GM19240 (cell line): Measurements from ENCODE around the gene ERCC1.
"Not testable (repeated sequence)": the region's sequence is repeated elsewhere in the genome, so short reads cannot be mapped to it uniquely, and the experiment has no call there.

Experiments
- DNase-seq: peaks from one replicate; pipeline ENCODE4 v3.0.0; 2011; ENCODE audit warnings: low spot score; ENCODE audit not compliant: insufficient read length

ERCC1 gene

GRCh38 chr19:45429896-45430295, 6.2 kb upstream of the ERCC1 start:
- DNase-seq: not testable (repeated sequence)

DNA sequence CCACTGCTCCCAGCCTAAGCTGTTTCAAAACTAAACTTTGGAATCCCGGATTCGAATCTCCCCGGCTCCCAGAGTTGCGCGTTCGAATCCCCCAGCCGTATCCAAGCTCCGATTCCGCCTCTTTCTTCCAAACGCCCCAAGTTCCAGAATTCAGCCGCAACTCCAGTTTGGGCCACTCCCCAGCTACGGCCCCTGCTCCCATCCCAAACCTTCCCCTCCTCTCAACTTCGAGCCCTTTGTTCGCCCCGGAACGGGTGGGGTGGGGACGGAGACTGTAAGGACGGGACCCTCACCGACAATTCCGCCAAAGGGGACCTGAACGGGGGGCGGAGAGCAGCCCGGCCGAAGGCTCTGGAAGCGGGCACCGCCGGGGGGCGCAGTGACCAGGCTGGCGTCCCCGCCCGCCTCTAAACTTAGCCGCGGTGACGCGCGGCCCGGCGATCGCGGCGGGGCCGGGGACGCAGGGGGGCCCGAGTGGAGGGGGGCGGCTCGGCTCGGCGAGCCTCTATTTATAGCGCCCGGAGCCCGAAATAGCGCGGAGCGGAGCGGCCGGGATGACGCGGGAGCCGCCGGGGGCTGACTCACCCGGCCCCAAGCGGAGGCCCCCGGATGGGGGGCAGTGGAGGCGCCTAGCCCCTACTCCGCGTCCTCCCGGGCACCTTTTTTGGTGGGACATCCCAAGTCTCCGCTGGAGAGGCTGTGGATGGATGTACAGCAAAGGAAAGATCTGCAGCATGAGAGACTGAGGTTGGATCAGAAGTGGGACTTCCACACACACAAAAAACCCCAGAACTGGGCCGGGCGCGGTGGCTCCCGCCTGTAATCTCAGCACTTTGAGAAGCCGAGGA, 4.9 kb upstream of the ERCC1 start:
- no peak for DNase-seq

DNA sequence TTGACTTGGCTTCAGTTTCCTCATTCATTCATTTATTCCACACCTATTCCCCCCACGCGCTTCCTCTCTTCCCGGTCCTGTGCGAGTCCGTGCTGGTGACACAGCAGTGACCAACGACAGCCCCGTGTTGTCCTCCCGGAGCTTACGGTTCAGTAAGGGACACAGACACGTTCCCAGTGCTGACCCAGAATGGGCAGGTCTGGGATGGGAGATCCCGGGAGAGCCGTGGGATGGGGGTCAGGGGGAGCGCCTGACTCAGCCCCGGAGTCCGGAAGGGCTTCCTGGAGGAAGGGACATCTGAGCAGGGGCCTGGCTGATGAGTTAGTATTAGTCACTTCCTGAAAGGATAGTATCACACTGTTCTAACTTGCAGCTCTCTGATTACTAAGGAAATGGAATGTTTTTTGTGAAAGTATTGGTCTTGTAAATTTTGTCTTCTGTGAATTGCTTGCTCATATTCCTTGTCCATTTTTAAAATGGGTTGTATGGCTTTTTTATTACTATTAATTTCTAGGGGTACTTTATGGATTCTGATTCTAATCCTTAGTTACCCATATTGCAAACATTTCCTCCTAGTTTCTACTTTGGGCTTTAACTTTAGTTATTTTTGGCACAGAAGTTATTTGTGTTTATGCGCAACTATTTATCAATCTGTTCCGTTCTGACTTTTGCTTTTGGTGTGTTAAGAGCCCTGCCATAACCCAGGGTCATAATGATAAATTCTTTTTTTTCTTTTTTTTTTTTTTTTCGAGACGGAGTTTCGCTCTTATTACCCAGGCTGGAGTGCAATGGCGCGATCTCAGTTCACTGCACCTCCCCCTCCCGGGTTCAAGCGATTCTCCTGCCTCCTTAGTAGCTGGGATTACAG, 708 bp upstream of the ERCC1 start:
- DNase-seq: no peak

GRCh38 chr19:45423033-45423588, 606 bp downstream of the ERCC1 start:
- no peak for DNase-seq

DNA sequence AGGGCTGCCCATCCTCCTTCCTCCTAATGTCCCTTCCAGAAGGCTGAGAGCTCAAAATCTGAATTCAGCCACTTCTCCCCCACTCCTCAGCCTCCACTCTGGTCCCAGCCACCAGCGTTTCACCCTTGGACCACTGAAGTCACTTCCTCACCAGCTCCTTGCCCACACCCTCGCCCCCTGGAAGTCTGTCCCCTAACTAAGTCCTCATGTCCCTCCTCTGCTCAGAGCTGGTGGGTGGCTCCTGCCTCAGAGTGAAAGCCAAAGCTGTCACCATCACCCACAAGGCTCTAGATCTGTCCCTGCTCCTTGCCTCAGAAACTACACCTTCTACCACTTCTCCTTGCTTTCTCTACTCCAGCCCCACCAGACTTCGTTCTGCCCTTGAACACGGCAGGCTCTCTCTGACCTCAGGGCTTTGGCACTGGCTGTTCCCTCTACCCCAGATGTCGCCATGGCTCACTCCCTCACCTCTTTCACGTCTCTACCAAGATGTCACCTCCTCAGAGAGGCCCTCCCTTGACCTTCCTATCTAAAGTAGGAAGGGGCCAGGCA, 1.7 kb downstream of the ERCC1 start:
- no peak for DNase-seq

DNA sequence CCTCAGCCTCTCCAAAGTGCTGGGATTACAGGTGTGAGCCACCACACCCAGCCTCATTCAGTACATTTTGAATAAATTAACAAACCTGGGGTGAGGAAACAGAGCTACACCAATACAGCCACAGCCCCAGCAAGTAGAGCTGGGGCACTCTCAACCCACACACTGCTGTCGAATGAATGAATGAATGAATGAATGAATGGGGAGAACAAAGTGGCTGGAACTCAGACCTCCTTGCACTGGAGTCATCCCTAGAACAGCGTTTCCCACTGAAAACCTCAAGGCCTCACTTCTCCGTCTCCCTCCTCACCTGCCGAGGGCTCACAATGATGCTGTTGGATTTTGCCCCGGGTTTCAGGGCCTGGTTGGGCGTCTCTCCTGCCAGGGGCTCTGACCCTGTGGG, 2.8 kb downstream of the ERCC1 start:
- no peak for DNase-seq

GRCh38 chr19:45420356-45420755, 3.4 kb downstream of the ERCC1 start:
- DNase-seq: no peak

GRCh38 chr19:45419895-45420294, 3.8 kb downstream of the ERCC1 start:
- no peak for DNase-seq

DNA sequence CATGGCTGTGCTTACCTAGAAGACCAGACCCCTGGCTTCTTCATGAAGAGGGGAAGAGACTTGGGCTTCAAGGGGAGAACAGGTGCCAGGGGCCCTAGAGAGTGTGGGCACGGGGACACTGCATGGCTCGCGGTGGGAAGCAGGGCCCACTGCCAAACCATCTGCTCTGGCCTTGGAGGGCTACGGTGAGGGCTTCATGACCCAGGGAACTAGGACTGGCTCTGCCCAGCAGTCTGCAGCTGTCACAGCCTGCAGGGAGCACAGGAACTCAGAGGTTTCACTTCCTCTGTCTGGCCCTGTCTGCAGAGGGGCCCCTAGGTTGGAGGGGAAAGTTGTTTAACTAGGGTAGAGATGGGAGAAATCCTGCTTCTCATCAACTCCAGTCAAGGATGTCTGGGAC, 4.3 kb downstream of the ERCC1 start:
- DNase-seq: peak; percentile 72

DNA sequence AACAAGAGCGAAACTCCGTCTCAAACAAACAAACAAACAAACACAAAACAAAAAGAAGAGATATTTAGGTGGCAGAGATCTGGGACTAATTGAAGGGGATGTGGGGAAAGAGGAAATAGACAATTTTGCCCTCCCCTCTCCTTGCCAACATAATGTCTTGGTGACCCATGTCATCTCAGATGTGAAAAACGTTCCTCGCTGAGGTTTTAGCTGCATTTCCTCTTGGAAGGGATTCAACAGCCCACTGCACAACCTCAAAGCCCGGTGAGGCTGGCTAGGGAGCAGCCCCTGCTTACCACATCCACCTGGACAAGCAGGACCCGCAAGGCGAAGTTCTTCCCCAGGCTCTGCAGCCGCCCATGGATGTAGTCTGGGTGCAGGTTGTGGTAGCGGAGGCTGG, 4.9 kb downstream of the ERCC1 start:
- DNase-seq: no peak

GRCh38 chr19:45417151-45417550, 6.6 kb downstream of the ERCC1 start:
- no peak for DNase-seq

DNA sequence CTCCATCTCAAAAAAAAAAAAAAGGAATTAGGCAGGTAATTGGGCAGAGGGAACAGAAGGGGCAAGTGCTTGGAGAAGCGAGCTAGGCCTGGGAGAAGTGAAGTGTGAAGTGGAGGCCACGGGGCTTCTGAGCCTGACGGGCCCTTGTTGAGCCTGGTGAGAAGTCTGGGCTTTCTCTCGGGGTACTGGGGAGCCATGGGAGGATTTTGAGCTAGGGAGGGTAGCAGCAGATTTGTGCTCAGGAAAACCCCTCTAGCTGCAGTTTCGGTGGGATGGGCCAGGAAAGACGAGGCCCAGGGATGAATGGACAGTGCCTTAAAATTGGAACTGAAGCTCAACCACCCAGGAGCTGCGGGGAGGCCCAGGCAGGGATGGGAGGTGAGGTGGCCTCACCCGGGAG, 9.2 kb downstream of the ERCC1 start:
- no peak for DNase-seq

GRCh38 chr19:45413497-45413896, 10.2 kb downstream of the ERCC1 start:
- DNase-seq: no peak

- not testable (repeated sequence) for DNase-seq
These were observed 13.4 kb downstream of the ERCC1 start for GRCh38 chr19:45410330-45410729.

DNA sequence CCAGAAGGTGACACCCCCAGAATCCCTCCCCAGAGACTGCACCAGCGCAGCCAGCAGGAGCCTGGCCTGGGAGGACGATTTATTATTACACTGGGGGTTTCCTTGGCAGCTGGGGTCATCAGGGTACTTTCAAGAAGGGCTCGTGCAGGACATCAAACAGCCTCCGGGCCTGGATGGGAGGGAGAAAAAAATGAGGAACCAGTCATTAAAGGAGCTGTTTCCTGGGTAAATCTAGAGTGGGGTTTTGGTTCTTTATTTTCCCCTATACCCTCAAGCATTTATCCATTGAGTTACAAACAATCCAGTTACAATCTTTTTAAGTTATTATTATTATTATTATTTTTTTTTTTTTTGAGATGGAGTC, 14.2 kb downstream of the ERCC1 start:
- DNase-seq: no peak

DNA sequence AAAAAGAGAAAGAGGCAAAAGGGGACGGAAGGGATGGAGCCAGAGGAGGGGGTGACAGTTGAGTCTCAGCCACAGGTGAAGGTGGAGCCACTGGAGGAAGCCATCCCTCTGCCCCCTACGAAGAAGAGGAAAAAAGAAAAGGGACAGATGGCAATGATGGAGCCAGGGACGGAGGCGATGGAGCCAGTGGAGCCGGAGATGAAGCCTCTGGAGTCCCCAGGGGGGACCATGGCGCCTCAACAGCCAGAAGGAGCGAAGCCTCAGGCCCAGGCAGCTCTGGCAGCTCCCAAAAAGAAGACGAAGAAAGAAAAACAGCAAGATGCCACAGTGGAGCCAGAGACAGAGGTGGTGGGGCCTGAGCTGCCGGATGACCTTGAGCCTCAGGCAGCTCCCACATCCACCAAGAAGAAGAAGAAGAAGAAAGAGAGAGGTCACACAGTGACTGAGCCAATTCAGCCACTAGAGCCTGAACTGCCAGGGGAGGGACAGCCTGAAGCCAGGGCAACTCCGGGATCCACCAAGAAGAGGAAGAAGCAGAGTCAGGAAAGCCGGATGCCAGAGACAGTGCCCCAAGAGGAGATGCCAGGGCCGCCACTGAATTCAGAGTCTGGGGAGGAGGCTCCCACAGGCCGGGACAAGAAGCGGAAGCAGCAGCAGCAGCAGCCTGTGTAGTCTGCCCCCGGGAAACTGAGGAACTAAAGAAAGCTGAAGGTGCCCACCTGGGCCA, 14.7 kb downstream of the ERCC1 start:
- no peak for DNase-seq

DNA sequence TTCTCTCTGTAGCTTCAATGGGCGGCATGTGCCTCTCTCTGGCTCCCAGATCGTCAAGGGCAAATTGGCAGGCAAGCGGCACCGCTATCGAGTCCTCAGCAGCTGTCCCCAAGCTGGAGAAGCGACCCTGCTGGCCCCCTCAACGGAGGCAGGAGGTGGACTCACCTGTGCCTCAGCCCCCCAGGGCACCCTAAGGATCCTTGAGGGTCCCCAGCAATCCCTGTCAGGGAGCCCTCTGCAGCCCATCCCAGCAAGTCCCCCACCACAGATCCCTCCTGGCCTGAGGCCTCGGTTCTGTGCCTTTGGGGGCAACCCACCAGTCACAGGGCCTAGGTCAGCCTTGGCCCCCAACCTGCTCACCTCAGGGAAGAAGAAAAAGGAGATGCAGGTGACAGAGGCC, 15.6 kb downstream of the ERCC1 start:
- DNase-seq: no peak

DNA sequence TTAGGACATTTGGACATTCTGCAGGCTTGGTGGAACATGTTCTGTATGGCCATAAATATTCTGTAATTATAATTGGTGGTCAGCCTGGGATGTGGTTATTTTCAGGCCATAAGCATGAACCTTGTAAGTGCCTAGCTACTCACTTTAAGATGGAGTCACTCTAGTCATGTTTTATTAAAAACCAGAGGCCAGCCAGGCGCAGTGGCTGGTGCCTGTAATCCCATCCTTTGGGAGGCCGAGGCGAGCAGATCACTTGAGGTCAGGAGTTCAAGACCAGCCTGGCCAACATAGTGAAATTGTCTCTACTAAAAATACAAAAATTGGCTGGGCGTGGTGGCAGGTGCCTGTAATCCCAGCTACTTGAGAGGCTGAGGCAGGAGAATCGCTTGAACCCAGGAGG, 16.1 kb downstream of the ERCC1 start:
- not testable (repeated sequence) for DNase-seq

DNA sequence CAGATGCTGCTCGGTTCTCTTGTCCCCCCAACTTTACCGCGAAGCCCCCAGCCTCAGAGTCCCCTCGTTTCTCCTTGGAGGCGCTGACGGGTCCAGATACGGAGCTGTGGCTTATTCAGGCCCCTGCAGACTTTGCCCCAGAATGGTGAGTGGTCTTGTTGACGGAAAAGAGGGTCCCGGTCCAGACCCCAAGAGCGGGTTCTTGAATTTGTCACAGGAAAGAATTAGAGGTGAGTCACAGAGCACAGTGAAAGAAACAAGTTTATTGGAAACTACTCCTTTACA, 16.7 kb downstream of the ERCC1 start:
- no peak for DNase-seq

DNA sequence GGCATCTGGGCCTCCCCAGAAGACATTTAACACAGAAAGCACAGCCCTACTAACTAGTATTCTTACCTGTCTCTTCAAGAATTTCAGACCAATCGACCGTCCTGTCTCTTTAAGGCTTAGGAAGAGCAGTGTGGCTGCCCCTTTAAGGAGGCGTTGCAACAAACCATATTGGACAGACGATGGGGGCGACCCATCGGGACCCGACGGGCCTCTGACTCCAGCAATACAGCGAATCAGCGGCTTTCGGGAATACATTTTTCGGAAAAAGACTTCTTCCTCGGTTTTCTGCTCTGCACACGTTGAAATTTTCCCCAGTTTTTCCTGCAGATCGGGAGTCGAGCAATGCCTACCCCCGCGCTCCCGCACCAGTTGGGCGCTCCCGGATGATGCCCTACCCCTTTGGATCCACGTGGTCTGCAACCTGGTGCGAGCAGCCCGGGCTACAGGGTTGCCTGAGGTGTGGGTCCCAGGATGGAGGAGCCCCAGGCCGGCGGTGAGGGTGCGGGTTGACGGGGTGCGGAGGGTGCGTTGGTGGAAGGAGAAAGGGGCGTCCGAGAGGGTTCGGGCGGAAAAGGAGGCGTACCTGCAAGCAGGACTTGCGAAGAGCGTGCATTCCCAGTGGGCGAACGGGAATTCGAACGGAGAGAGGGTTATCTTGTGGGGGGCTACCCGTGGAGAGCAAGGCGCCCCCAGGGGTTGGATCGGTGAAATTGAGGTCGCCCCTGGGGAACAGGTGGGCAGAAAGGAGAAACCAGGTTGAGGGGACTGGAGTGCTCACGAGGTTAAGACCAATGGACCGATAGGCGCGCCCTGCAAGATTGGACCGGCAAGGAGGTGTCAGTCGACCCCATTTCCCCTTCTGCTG, 17.3 kb downstream of the ERCC1 start, which contains the start of gene POLR1G:
POLR1G (plus strand) TSS at position 419 of the 865 bp plus-strand sequence; CDS start at position 472, 53 bp downstream.
- DNase-seq: peak; percentile 93
